Breast epithelium (tissue), 3 donors: ENCODE measurements around the gene PBRM1.

Experiments
- CTCF ChIP-seq, 3 donors: fragments of 450-650 bp; IDR thresholded peaks; one replicate each; pipeline ENCODE4 v1.5.1; 2016 to 2017; ENCODE audit warnings: antibody characterized with exemption in 3 of 3, mild to moderate bottlenecking in 3 of 3, moderate library complexity in 3 of 3
- POLR2AphosphoS5 ChIP-seq, 3 donors: sonication (generic); formaldehyde crosslinking; IDR thresholded peaks; one replicate each; pipeline ENCODE4 v1.6.1; 2017; ENCODE audit warnings: antibody characterized with exemption in 3 of 3

GRCh38 chr3:52651592-52651991, 34.1 kb downstream of the PBRM1 start:
- TF ChIP-seq POLR2AphosphoS5 (IDR thresholded peaks at IDR 0.05) (no peak), CTCF (IDR thresholded peaks at IDR 0.05) (no peak)
